GM21447 (cell line): ENCODE measurements around the gene CUEDC1.

Experiments used
- ATAC-seq: cut with Tn5 transposase; IDR thresholded peaks from one replicate; pipeline ENCODE4 v1.9.1; 2021; ENCODE audit not compliant: unreplicated experiment

The CUEDC1 gene

GRCh38 chr17:57918017-57918895 lies 37.0 kb downstream of the CUEDC1 start:
- ATAC-seq, result no peak

- no peak for ATAC-seq
Observed at GRCh38 chr17:57916925-57917858, 38.0 kb downstream of the CUEDC1 start.

GRCh38 chr17:57915985-57916757 lies 39.0 kb downstream of the CUEDC1 start:
- ATAC-seq, result no peak

GRCh38 chr17:57915544-57915943 lies 39.7 kb downstream of the CUEDC1 start:
- ATAC-seq, result no peak

GRCh38 chr17:57914273-57915142 lies 40.7 kb downstream of the CUEDC1 start:
- no peak for ATAC-seq

GRCh38 chr17:57913575-57914272 lies 41.5 kb downstream of the CUEDC1 start:
- no peak for ATAC-seq

- no peak for ATAC-seq
Observed at GRCh38 chr17:57911834-57912673, 43.2 kb downstream of the CUEDC1 start.

GRCh38 chr17:57910462-57911420 lies 44.5 kb downstream of the CUEDC1 start:
- no peak for ATAC-seq

- no peak for ATAC-seq
Observed at GRCh38 chr17:57909551-57909950, 45.7 kb downstream of the CUEDC1 start.

GRCh38 chr17:57908278-57908677 lies 46.9 kb downstream of the CUEDC1 start:
- ATAC-seq, result no peak

- no peak for ATAC-seq
Observed at GRCh38 chr17:57906910-57907309, 48.3 kb downstream of the CUEDC1 start.

- no peak for ATAC-seq
Observed at GRCh38 chr17:57905875-57906455, 49.2 kb downstream of the CUEDC1 start.

GRCh38 chr17:57903961-57904360 lies 51.3 kb downstream of the CUEDC1 start:
- no peak for ATAC-seq

GRCh38 chr17:57902800-57903759 lies 52.1 kb downstream of the CUEDC1 start:
- ATAC-seq, result peak; percentile 61

GRCh38 chr17:57902117-57902799 lies 53.0 kb downstream of the CUEDC1 start:
- ATAC-seq, result peak; percentile 62
